Measurements from ENCODE around the gene CDK16.
"Not testable (repeated sequence)": the region's sequence is repeated elsewhere in the genome, so short reads cannot be mapped to it uniquely, and the experiment has no call there.

The CDK16 gene

GRCh38 chrX:47247206-47247998 is 28.9 kb downstream of the CDK16 start:
- H3K27ac Mint-ChIP-seq, result no peak overlapping the region
- H3K27me3 Mint-ChIP-seq, result no peaks in the 10 kb centered on the region
- intact Hi-C loops (cut with micrococcal nuclease), result no loop called here
- H3K36me3 Mint-ChIP-seq (ENCODE audit: low read depth), result peaks cover 50% of the 10 kb centered on the region
- H3K4me1 Mint-ChIP-seq (ENCODE audit: low read depth), result no peaks in the 10 kb centered on the region
- H3K4me3 Mint-ChIP-seq, result no peak overlapping the region
- no peaks in the 10 kb centered on the region for H3K9me3 Mint-ChIP-seq

DNA sequence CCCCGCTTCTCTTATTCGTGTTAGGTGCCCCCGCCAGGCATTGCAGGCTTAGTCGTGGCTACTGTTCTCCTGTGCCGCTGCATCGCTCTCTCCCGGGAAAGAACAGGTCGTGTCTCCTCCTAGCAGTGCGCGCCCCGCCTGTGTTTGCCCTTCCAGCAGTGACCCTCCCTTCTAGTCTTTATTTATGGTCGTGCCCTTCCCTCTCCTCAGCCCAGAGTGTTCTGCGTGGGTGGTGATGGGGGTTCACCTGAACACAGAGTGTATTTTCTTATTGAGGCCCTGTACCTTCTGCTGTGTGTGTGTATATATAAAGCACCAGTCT is 29.5 kb downstream of the CDK16 start:
- intact Hi-C loops (cut with micrococcal nuclease), result no loop called here

GRCh38 chrX:47248576-47248975 is 30.1 kb downstream of the CDK16 start:
- peaks cover 44% of the 10 kb centered on the region for H3K36me3 Mint-ChIP-seq (ENCODE audit: low read depth)
- no peak overlapping the region for H3K27ac Mint-ChIP-seq

More for the DNA sequence above, 29.5 kb downstream of the CDK16 start:
- peaks cover 47% of the 10 kb centered on the region for H3K36me3 Mint-ChIP-seq (ENCODE audit: low read depth)
- no peak overlapping the region for H3K4me3 Mint-ChIP-seq
- H3K27ac Mint-ChIP-seq, result no peak overlapping the region
- H3K4me1 Mint-ChIP-seq (ENCODE audit: low read depth), result no peaks in the 10 kb centered on the region
- H3K27me3 Mint-ChIP-seq, result no peaks in the 10 kb centered on the region
- H3K9me3 Mint-ChIP-seq, result no peaks in the 10 kb centered on the region

DNA sequence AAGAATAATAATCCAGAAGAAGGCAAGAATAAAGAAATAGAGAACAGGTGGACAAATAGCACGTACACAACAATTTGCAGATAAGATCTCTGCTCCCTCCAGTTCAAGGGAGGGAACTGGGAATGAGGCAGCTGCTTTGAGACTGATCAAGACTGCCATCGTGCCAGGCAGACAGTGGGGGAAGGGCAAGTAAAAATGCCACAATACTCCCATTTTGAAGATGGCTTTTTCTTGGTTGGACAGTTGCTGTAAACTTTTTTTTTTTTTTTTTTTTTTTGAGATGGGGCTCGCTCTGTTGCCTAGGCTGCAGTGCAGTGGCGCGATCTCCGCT is 31.5 kb downstream of the CDK16 start:
- no peaks in the 10 kb centered on the region for H3K27me3 Mint-ChIP-seq
- no peak overlapping the region for H3K27ac Mint-ChIP-seq
- intact Hi-C loops (cut with micrococcal nuclease), result no loop called here
- H3K36me3 Mint-ChIP-seq (ENCODE audit: low read depth), result peaks cover 30% of the 10 kb centered on the region
- H3K9me3 Mint-ChIP-seq, result no peaks in the 10 kb centered on the region
- no peak overlapping the region for H3K4me3 Mint-ChIP-seq
- H3K4me1 Mint-ChIP-seq (ENCODE audit: low read depth), result no peaks in the 10 kb centered on the region

More at GRCh38 chrX:47248576-47248975, 30.1 kb downstream of the CDK16 start:
- intact Hi-C loops (cut with micrococcal nuclease), result no loop called here
- H3K27me3 Mint-ChIP-seq, result no peaks in the 10 kb centered on the region
- H3K4me1 Mint-ChIP-seq (ENCODE audit: low read depth), result no peaks in the 10 kb centered on the region
- H3K4me3 Mint-ChIP-seq, result no peak overlapping the region
- H3K9me3 Mint-ChIP-seq, result no peaks in the 10 kb centered on the region

DNA sequence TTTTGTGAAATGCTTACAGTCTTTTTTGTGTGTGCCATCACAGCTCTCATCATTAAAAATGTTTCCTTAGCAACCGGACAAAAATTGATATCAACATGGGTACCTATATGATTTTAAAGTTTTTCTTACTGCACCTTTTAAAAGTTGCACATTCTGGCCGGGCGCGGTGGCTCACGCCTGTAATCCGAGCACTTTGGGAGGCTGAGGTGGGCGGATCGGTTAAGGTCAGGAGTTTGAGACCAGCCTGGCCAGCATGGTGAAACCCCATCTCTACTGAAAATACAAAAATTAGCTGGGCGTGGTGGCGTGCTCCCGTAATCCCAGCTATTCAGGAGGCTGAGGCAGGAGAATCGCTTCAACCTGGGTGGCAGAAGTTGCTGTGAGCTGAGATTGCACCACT is 39.1 kb downstream of the CDK16 start:
- intact Hi-C loops (cut with micrococcal nuclease); H3K4me3 Mint-ChIP-seq; H3K9me3 Mint-ChIP-seq; H3K27me3 Mint-ChIP-seq; H3K36me3 Mint-ChIP-seq (ENCODE audit: low read depth); H3K27ac Mint-ChIP-seq; H3K4me1 Mint-ChIP-seq (ENCODE audit: low read depth): not testable (repeated sequence)

DNA sequence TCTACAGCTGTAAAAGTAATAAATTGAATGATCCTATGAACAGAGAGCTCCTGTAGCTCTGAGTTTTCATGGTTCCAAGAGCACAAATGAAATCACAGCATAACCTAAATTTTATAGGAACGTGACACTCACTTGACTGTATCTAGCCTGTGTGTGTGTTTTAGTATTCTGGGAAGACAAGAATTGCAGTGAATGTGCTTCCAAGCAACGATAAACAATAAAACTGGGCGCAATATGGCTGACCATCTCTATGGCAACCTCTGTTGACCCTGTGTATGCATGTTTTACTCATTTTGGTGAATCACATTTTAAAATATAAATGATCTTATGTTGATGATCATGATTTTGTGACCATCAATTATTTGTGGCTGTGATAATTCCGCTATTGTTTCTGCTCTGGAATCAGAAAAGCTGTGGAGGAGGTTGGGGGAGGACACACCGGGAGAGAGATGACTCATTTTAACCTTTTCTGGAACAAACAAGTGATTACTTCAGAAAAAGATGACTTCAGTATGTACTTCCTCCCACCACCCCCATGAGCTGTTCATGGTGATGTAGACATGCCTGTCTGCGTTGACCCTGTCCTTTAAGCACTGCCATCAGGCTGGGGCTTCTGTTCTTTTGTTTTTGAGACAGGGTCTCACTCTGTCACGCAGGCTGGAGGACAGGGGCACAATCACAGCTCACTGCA is 46.1 kb downstream of the CDK16 start:
- no peaks in the 10 kb centered on the region for H3K27me3 Mint-ChIP-seq
- peaks cover 7% of the 10 kb centered on the region for H3K4me1 Mint-ChIP-seq (ENCODE audit: low read depth)
- no peaks in the 10 kb centered on the region for H3K36me3 Mint-ChIP-seq (ENCODE audit: low read depth)
- no peaks in the 10 kb centered on the region for H3K9me3 Mint-ChIP-seq
- intact Hi-C loops (cut with micrococcal nuclease), result no loop called here
- H3K27ac Mint-ChIP-seq, result no peak overlapping the region
- H3K4me3 Mint-ChIP-seq, result no peak overlapping the region

- intact Hi-C loops (cut with micrococcal nuclease), result no loop called here
- H3K4me3 Mint-ChIP-seq, result no peak overlapping the region
- H3K4me1 Mint-ChIP-seq (ENCODE audit: low read depth), result peaks cover 7% of the 10 kb centered on the region
- H3K36me3 Mint-ChIP-seq (ENCODE audit: low read depth), result no peaks in the 10 kb centered on the region
- H3K27ac Mint-ChIP-seq, result no peak overlapping the region
- H3K27me3 Mint-ChIP-seq, result no peaks in the 10 kb centered on the region
- H3K9me3 Mint-ChIP-seq, result no peaks in the 10 kb centered on the region
Measured at GRCh38 chrX:47266643-47267042, 48.2 kb downstream of the CDK16 start.

DNA sequence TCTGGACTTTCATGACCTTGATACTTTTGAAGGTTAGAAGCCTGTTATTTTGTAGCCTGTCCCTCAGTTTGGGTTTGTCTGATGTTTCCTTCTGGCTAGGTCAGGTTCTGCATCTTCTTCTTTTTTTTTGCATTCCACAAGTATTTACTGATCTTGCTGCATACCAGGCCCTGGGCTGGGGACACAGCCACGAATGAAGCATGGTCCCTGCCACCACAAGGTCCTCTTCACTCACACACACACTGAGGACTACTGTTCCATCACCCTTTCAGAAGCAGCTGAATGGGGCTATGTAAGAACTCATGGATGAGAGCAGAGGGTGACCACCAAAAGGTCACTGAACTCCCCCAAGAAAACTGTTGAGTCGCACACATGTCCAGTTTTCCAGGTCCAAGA is 53.5 kb downstream of the CDK16 start:
- Mint-ChIP-seq H3K27me3 (no peaks in the 10 kb centered on the region), H3K27ac (no peak overlapping the region), H3K36me3 (ENCODE audit: low read depth) (no peaks in the 10 kb centered on the region), H3K4me1 (ENCODE audit: low read depth) (no peaks in the 10 kb centered on the region), H3K9me3 (no peaks in the 10 kb centered on the region), H3K4me3 (no peak overlapping the region)
- intact Hi-C loops (cut with micrococcal nuclease), result no loop called here

DNA sequence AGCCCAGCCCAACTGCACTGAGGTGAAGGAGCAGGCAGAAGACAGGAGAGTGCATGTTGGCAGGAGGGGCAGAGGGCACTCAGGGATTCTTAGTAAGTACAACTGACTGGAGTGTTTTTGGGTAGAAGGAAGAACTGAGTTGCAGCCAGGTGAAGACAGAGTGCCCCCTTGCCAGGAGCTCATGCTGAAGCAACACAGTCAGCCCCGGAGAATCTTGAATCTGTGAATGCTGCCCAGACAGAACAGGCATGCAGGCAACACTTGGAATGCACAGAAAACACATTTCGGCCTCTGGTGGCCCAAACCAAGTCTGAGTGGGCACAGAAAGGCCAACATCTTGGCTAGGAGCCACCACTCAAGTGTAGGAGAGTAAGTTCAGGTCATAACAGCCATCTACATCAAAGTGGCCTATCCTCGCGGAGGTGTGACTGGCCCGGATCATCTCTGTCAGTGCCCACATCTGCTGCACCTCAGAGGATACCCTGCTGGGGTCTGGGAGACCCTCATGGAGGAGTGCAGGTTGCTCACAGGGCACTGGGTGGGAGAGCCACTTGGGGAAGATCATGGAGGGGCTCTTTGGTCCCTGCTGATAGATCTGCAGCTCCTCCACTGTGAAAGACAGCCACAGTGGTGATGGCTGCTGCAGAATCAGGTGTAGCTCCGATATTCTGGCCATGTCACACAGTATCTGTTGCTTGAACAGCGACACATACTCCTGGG is 54.7 kb downstream of the CDK16 start:
- no peaks in the 10 kb centered on the region for H3K27me3 Mint-ChIP-seq
- no peaks in the 10 kb centered on the region for H3K4me1 Mint-ChIP-seq (ENCODE audit: low read depth)
- H3K27ac Mint-ChIP-seq, result no peak overlapping the region
- H3K36me3 Mint-ChIP-seq (ENCODE audit: low read depth), result no peaks in the 10 kb centered on the region
- intact Hi-C loops (cut with micrococcal nuclease), result no loop called here
- H3K4me3 Mint-ChIP-seq, result no peak overlapping the region
- H3K9me3 Mint-ChIP-seq, result no peaks in the 10 kb centered on the region

- Mint-ChIP-seq H3K4me3 (no peak overlapping the region), H3K4me1 (ENCODE audit: low read depth) (no peaks in the 10 kb centered on the region), H3K27me3 (no peaks in the 10 kb centered on the region), H3K36me3 (ENCODE audit: low read depth) (no peaks in the 10 kb centered on the region), H3K27ac (no peak overlapping the region), H3K9me3 (no peaks in the 10 kb centered on the region)
- intact Hi-C loops (cut with micrococcal nuclease), result no loop called here
Measured at GRCh38 chrX:47278691-47279090, 60.2 kb downstream of the CDK16 start.
